ENCODE results near the gene LOX.

LOX gene

GRCh38 chr5:122078116-122079110 lies at the start of gene LOX:
Gene LOX, minus strand, starts transcription at chr5:122078259. Its CDS starts 274 bp downstream, at chr5:122077985.
- DNase-seq: no peak

- DNase-seq: peak; percentile 26
Measured at GRCh38 chr5:122126756-122127321, 48.8 kb upstream of the LOX start.

GRCh38 chr5:122126177-122126755 lies 48.2 kb upstream of the LOX start:
- no peak for DNase-seq

- DNase-seq: no peak
Measured at GRCh38 chr5:122124766-122125165, 46.7 kb upstream of the LOX start.

GRCh38 chr5:122121479-122122465 lies 43.7 kb upstream of the LOX start:
- no peak for DNase-seq

- no peak for DNase-seq
Measured at GRCh38 chr5:122120957-122121356, 42.9 kb upstream of the LOX start.

GRCh38 chr5:122120493-122120892 lies 42.4 kb upstream of the LOX start:
- no peak for DNase-seq

- no peak for DNase-seq
Measured at GRCh38 chr5:122119205-122119604, 41.1 kb upstream of the LOX start.

GRCh38 chr5:122118356-122118948 lies 40.4 kb upstream of the LOX start:
- no peak for DNase-seq

GRCh38 chr5:122114501-122114900 lies 36.4 kb upstream of the LOX start:
- DNase-seq: no peak

- no peak for DNase-seq
Measured at GRCh38 chr5:122112733-122113558, 34.9 kb upstream of the LOX start.

- DNase-seq: no peak
Measured at GRCh38 chr5:122112063-122112462, 34.0 kb upstream of the LOX start.

GRCh38 chr5:122111460-122111859 lies 33.4 kb upstream of the LOX start:
- DNase-seq: no peak

- DNase-seq: no peak
Measured at GRCh38 chr5:122110987-122111386, 32.9 kb upstream of the LOX start.

GRCh38 chr5:122107016-122107415 lies 29.0 kb upstream of the LOX start:
- DNase-seq: no peak

- DNase-seq: no peak
Measured at GRCh38 chr5:122105909-122106308, 27.9 kb upstream of the LOX start.

- no peak for DNase-seq
Measured at GRCh38 chr5:122102825-122103224, 24.8 kb upstream of the LOX start.

GRCh38 chr5:122101636-122102285 lies 23.7 kb upstream of the LOX start:
- DNase-seq: peak; percentile 25

GRCh38 chr5:122099060-122099790 lies 21.2 kb upstream of the LOX start:
- DNase-seq: no peak

- no peak for DNase-seq
Measured at GRCh38 chr5:122097391-122097790, 19.3 kb upstream of the LOX start.
